NK-92 (cell line): ENCODE measurements around the gene DCAF11.
A peak's percentile ranks its signal among the peaks of the same experiment; 100 is the strongest.

Source experiments
- DNase-seq: peaks from one replicate; lab custom pipeline; 2025; ENCODE audit not compliant: unreplicated experiment; lab: John Stamatoyannopoulos, UW

The DCAF11 gene

GRCh38 chr14:24114532-24115421 lies at the start of gene DCAF11, which contains the start of gene NRL:
TSS of gene DCAF11 (plus strand) at chr14:24114777. CDS start at chr14:24115595, 818 bp downstream.
TSS of gene NRL (minus strand) at chr14:24114949. CDS start at chr14:24082848, 32,101 bp downstream.
- DNase-seq, result peak; percentile 95

- no peak for DNase-seq
Measured at GRCh38 chr14:24064856-24065255, 49.7 kb upstream of the DCAF11 start.

- no peak for DNase-seq
Measured at GRCh38 chr14:24065408-24065807, 49.2 kb upstream of the DCAF11 start.

GRCh38 chr14:24066496-24067132 lies 48.0 kb upstream of the DCAF11 start:
- DNase-seq, result no peak

- DNase-seq, result no peak
Measured at GRCh38 chr14:24067133-24068082, 47.2 kb upstream of the DCAF11 start.

GRCh38 chr14:24068711-24069410 lies 45.7 kb upstream of the DCAF11 start:
- no peak for DNase-seq

GRCh38 chr14:24069411-24069735 lies 45.2 kb upstream of the DCAF11 start:
- DNase-seq, result no peak

GRCh38 chr14:24070285-24071143 lies 44.1 kb upstream of the DCAF11 start:
- no peak for DNase-seq

GRCh38 chr14:24071144-24071697 lies 43.4 kb upstream of the DCAF11 start, which contains the start of gene CPNE6:
TSS of gene CPNE6 (plus strand) at chr14:24071562. CDS start at chr14:24072937, 1,375 bp downstream.
- DNase-seq, result no peak

GRCh38 chr14:24071836-24072430 lies 42.6 kb upstream of the DCAF11 start:
- DNase-seq, result no peak

- no peak for DNase-seq
Measured at GRCh38 chr14:24072436-24072835, 42.1 kb upstream of the DCAF11 start.

- DNase-seq, result no peak
Measured at GRCh38 chr14:24072881-24073877, 41.4 kb upstream of the DCAF11 start.

- DNase-seq, result no peak
Measured at GRCh38 chr14:24074625-24075484, 39.7 kb upstream of the DCAF11 start.

GRCh38 chr14:24075485-24076301 lies 38.9 kb upstream of the DCAF11 start:
- DNase-seq, result no peak

GRCh38 chr14:24076302-24076601 lies 38.3 kb upstream of the DCAF11 start:
- no peak for DNase-seq

- no peak for DNase-seq
Measured at GRCh38 chr14:24077086-24077485, 37.5 kb upstream of the DCAF11 start.
